B cell (primary cell): ENCODE data around the gene GLOD5. TPM values are rescaled to one million over a fixed set of nuclear protein-coding genes. Genes with fewer than 3 reads are reported as not detected.

Source experiments
- ATAC-seq: fragments of 200-7000 bp; cut with Tn5 transposase; one replicate; pipeline ENCODE4 v1.10.0; 2021; ENCODE audit warnings: low read depth, mild to moderate bottlenecking, moderate number of reproducible peaks, moderate library complexity
- CTCF ChIA-PET: fragments of 350-600 bp; sonication (Branson Sonifier 250); formaldehyde crosslinking; loops from one replicate; lab custom pipeline; 2021; ENCODE audit warnings: antibody characterized with exemption, inconsistent platforms; lab: Charles Lee
- POLR2A ChIA-PET: fragments of 350-600 bp; sonication (Branson Sonifier 250); formaldehyde crosslinking; loops from one replicate; lab custom pipeline; 2021; ENCODE audit warnings: antibody characterized with exemption; lab: Charles Lee
- DNase-seq: peaks from one replicate; pipeline ENCODE4 v3.0.0; 2013
- H2AFZ ChIP-seq: 2 replicates; pipeline ENCODE4 v1.6.1; 2012; ENCODE audit warnings: mild to moderate bottlenecking, low read depth, low read length; ENCODE audit not compliant: insufficient read depth, poor library complexity, severe bottlenecking
- H3K27ac ChIP-seq, 2 donors: 1 replicate in 1 of 2; 2 replicates in 1 of 2; pipeline ENCODE4 v1.5.1; 2012 to 2013; ENCODE audit warnings: low read length in 2 of 2, mild to moderate bottlenecking in 2 of 2, moderate library complexity in 1 of 2
- H3K27me3 ChIP-seq, 4 experiments: fragments of 200-600 bp in 1 of 4; sonication (generic) in 1 of 4; replicated peaks in 1 of 4; 1 replicate in 2 of 4; 2 replicates in 2 of 4; pipeline versions ENCODE4 v1.6.1 to v1.7.0; 2013 to 2016; ENCODE audit warnings: low read length in 3 of 4, mild to moderate bottlenecking in 2 of 4, mixed read lengths in 1 of 4, moderate library complexity in 1 of 4; ENCODE audit not compliant: insufficient read depth in 4 of 4, control insufficient read depth in 3 of 4; ENCODE audit errors: control extremely low read depth in 1 of 4
- H3K36me3 ChIP-seq, 2 experiments: replicated peaks in 1 of 2; 1 replicate in 1 of 2; 2 replicates in 1 of 2; pipeline versions ENCODE4 v1.6.1 to v1.7.1; 2013; ENCODE audit warnings: low read length in 1 of 2; ENCODE audit not compliant: insufficient read depth in 2 of 2, control insufficient read depth in 1 of 2; ENCODE audit errors: control extremely low read depth in 1 of 2, extremely low read depth in 1 of 2
- H3K4me1 ChIP-seq, 2 donors: fragments of 200-600 bp in 1 of 2; sonication (generic) in 1 of 2; 1 replicate in 1 of 2; 2 replicates in 1 of 2; pipeline versions ENCODE4 v1.5.1 to v1.6.1; 2013 to 2017; ENCODE audit warnings: low read length in 2 of 2; ENCODE audit not compliant: control insufficient read depth in 2 of 2, insufficient read depth in 2 of 2
- H3K4me2 ChIP-seq: replicated peaks from 2 replicates; pipeline ENCODE3; 2012; ENCODE audit warnings: mild to moderate bottlenecking, low read depth, low read length; ENCODE audit not compliant: poor library complexity, severe bottlenecking
- H3K4me3 ChIP-seq, 5 experiments: fragments of 200-600 bp in 1 of 5; sonication (generic) in 1 of 5; 1 replicate in 3 of 5; 2 replicates in 2 of 5; pipeline versions ENCODE4 v1.5.1 to v1.7.0; 2011 to 2016; ENCODE audit warnings: low read length in 4 of 5, mild to moderate bottlenecking in 4 of 5, low read depth in 2 of 5, control low read depth in 1 of 5, moderate library complexity in 1 of 5; ENCODE audit not compliant: insufficient read depth in 1 of 5; ENCODE audit errors: control extremely low read depth in 1 of 5, extremely low read depth in 1 of 5
- H3K79me2 ChIP-seq: fragments of 200-600 bp; sonication (generic); one replicate; pipeline ENCODE4 v1.6.0; 2016; ENCODE audit warnings: low read length; ENCODE audit not compliant: control insufficient read depth, insufficient read depth
- H3K9ac ChIP-seq: fragments of 200-600 bp; sonication (generic); 2 replicates; pipeline ENCODE4 v1.6.1; 2017; ENCODE audit warnings: mild to moderate bottlenecking, low read length, moderate library complexity
- H3K9me3 ChIP-seq, 3 donors: one replicate each; pipeline versions ENCODE4 v1.6.1 to v1.7.1; 2013; ENCODE audit warnings: low read length in 2 of 3; ENCODE audit not compliant: control insufficient read depth in 2 of 3, insufficient read depth in 1 of 3; ENCODE audit errors: control extremely low read depth in 1 of 3
- H4K20me1 ChIP-seq: 2 replicates; pipeline ENCODE4 v1.6.0; 2012; ENCODE audit warnings: mild to moderate bottlenecking, low read length; ENCODE audit not compliant: insufficient read depth, control insufficient read depth, poor library complexity, severe bottlenecking
- H3K27ac Mint-ChIP-seq: one replicate; pipeline ENCODE4 v1.8.0; 2021; ENCODE audit warnings: mixed read lengths
- H3K27me3 Mint-ChIP-seq: one replicate; pipeline ENCODE4 v1.8.0; 2021; ENCODE audit warnings: mixed read lengths
- H3K4me1 Mint-ChIP-seq: one replicate; pipeline ENCODE4 v1.8.0; 2021; ENCODE audit warnings: mixed read lengths
- H3K4me3 Mint-ChIP-seq: one replicate; pipeline ENCODE4 v1.8.0; 2021; ENCODE audit warnings: mixed read lengths
- H3K9me3 Mint-ChIP-seq: one replicate; pipeline ENCODE4 v1.8.0; 2022; ENCODE audit warnings: mixed read lengths; ENCODE audit not compliant: insufficient read depth
- CTCF ChIP-seq: fragments of 200-600 bp; IDR thresholded peaks from one replicate; pipeline ENCODE4 v1.8.0; 2022; ENCODE audit warnings: antibody characterized with exemption, mild to moderate bottlenecking
- EZH2 ChIP-seq: IDR thresholded peaks from 2 replicates; pipeline ENCODE4 v1.6.1; 2012; ENCODE audit warnings: borderline replicate concordance, low read depth, mild to moderate bottlenecking, moderate library complexity, low read length; ENCODE audit not compliant: insufficient read depth, poor library complexity, severe bottlenecking
- WGBS: methylation state at CpG from one replicate; pipeline ENCODE4 v1.1.5; 2013; ENCODE audit warnings: missing lambda C conversion rate; ENCODE audit not compliant: insufficient coverage; 5-methylcytosine and 5-hydroxymethylcytosine counted together
- intact Hi-C: fragments of 100-400 bp; cut with micrococcal nuclease; formaldehyde crosslinking; loops from one replicate; pipeline ENCODE4 v1.10.0; 2022
- polyA plus RNA-seq: library from polyadenylated mRNA; depleted of rRNA; stranded (reverse); fragments of >200 nt; gene quantifications from 2 replicates; pipeline ENCODE4 v1.2.3, GENCODE V29; 2012
- total RNA-seq, 2 donors: library from RNA; stranded (reverse); fragments of 120-200 nt in 1 of 2; gene quantifications; 1 replicate in 1 of 2; 2 replicates in 1 of 2; pipeline versions ENCODE4 v1.2.3 to v1.2.4, GENCODE V29; 2013 to 2022

GLOD5 gene
- total and polyA plus RNA-seq, 2 donors (not counting 1 experiment from before 2014, with no cell fraction given): not detected

GRCh38 chrX:48713847-48714246 is 47.7 kb upstream of the GLOD5 start:
- ChIA-PET POLR2A (no interaction called here), CTCF (no interaction called here)
- intact Hi-C loops: no loop called here
- no peaks in the 10 kb centered on the region for H4K20me1 ChIP-seq
- no CpG with 5 or more reads among the region's 2 CpGs for WGBS
- no peak overlapping the region for H2AFZ ChIP-seq
- H3K27me3 ChIP-seq: no peaks in the 10 kb centered on the region
- H3K4me1 ChIP-seq: no peaks in the 10 kb centered on the region
- peaks cover 8% of the 10 kb centered on the region for H3K4me1 Mint-ChIP-seq
- H3K9ac ChIP-seq: no peak overlapping the region
- no peaks in the 10 kb centered on the region for H3K9me3 Mint-ChIP-seq
- no peak for TF ChIP-seq CTCF
- TF ChIP-seq EZH2: no peak
- H3K4me3 Mint-ChIP-seq: no peak overlapping the region
- H3K27me3 Mint-ChIP-seq: no peaks in the 10 kb centered on the region
- no peak overlapping the region for H3K4me3 ChIP-seq
- no peak for ATAC-seq
- no peak for DNase-seq
- H3K4me2 ChIP-seq: no peak overlapping the region
- H3K27ac Mint-ChIP-seq: no peak overlapping the region
- H3K36me3 ChIP-seq: no peaks in the 10 kb centered on the region
- no peaks in the 10 kb centered on the region for H3K9me3 ChIP-seq
- H3K79me2 ChIP-seq: peaks cover 1% of the 10 kb centered on the region
- H3K27ac ChIP-seq: no peak overlapping the region

GRCh38 chrX:48714573-48714972 is 47.0 kb upstream of the GLOD5 start:
- Histone ChIP-seq H3K27me3 (no peaks in the 10 kb centered on the region), H2AFZ (no peak overlapping the region), H3K79me2 (peaks cover 4% of the 10 kb centered on the region), H4K20me1 (no peaks in the 10 kb centered on the region), H3K27ac (no peak overlapping the region), H3K36me3 (no peaks in the 10 kb centered on the region), H3K4me1 (no peaks in the 10 kb centered on the region), H3K4me2 (no peak overlapping the region), H3K9me3 (no peaks in the 10 kb centered on the region), H3K4me3 (no peak overlapping the region), H3K9ac (no peak overlapping the region)
- no peak overlapping the region for H3K27ac Mint-ChIP-seq
- H3K27me3 Mint-ChIP-seq: no peaks in the 10 kb centered on the region
- CTCF ChIA-PET: no interaction called here
- H3K9me3 Mint-ChIP-seq: no peaks in the 10 kb centered on the region
- DNase-seq (no peak), ATAC-seq (no peak)
- POLR2A ChIA-PET: no interaction called here
- peaks cover 7% of the 10 kb centered on the region for H3K4me1 Mint-ChIP-seq
- TF ChIP-seq EZH2: no peak
- no peak for TF ChIP-seq CTCF
- H3K4me3 Mint-ChIP-seq: no peak overlapping the region
- WGBS: 94% methylated on average over 3 of the region's 5 CpGs
- intact Hi-C loops: no loop called here
